ENCODE data around the gene MAD1L1. TPM values are rescaled to one million over a fixed set of nuclear protein-coding genes. Genes with fewer than 3 reads are reported as not detected.

The MAD1L1 gene
- total and polyA plus RNA-seq, 4 donors: 12.8 to 20.7 (median 16.5) TPM

DNA sequence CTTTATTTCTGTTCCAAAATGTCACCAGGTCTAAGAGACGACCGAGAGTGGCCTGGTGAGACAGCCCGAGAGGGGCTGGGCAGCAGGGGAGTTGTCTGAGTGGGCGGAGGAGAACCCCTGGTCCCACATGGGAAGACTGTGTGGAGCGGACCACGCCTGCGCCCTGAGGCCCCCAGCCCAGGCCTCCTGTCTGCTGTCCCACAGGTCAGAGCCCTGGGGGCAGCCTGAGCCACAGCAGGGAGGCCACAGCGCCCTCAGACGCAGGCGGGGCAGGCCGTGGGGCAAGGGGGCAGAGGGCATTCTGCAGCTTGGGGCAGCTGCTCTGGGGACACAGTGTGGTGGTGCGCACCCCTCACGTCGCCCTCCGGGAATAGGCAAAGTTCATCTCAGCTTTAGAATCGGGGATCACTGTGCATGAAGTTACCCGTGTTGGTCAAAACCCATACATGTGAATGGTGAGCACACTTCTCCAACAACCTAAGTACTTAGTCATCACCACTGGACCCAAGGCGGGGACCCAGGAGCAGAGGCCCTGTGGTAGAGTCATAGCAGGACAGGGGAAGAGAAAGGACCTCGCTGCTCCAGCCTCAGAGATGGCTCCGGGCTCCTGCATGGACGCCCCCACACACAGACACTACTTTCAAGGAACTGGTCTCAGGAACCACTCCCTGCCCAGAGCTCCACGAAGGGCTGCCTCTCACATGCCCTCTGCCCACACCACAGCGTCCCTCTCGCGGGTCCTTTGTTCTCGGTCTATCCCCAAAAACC, 348.0 kb downstream of the MAD1L1 start:
- H3K9me3 ChIP-seq (ENCODE audit: control insufficient read depth in 4 of 4, low read length in 3 of 4): no peaks in the 10 kb centered on the region
- H3K4me3 ChIP-seq (ENCODE audit: low read depth in 1 of 3, low read length in 3 of 3): no peak overlapping the region
- WGBS: 96% methylated on average over 26 of the region's 26 CpGs
- peaks cover 0 to 17% (median under 1%) of the 10 kb centered on the region in 4 donors for H3K36me3 ChIP-seq (ENCODE audit: control insufficient read depth in 4 of 4, insufficient read depth in 3 of 4, low read depth in 1 of 4, low read length in 3 of 4)
- DNase-seq (ENCODE audit: low spot score): no peak
- no peak overlapping the region for H3K9ac ChIP-seq (ENCODE audit: low read depth in 1 of 2, low read length in 2 of 2)
- H3K27me3 ChIP-seq (ENCODE audit: control insufficient read depth in 4 of 4, insufficient read depth in 4 of 4, low read length in 3 of 4): no peaks in the 10 kb centered on the region
- H3K27ac ChIP-seq (ENCODE audit: low read depth in 1 of 2, low read length in 2 of 2): no peak overlapping the region
- TF ChIP-seq, protein P1, sequence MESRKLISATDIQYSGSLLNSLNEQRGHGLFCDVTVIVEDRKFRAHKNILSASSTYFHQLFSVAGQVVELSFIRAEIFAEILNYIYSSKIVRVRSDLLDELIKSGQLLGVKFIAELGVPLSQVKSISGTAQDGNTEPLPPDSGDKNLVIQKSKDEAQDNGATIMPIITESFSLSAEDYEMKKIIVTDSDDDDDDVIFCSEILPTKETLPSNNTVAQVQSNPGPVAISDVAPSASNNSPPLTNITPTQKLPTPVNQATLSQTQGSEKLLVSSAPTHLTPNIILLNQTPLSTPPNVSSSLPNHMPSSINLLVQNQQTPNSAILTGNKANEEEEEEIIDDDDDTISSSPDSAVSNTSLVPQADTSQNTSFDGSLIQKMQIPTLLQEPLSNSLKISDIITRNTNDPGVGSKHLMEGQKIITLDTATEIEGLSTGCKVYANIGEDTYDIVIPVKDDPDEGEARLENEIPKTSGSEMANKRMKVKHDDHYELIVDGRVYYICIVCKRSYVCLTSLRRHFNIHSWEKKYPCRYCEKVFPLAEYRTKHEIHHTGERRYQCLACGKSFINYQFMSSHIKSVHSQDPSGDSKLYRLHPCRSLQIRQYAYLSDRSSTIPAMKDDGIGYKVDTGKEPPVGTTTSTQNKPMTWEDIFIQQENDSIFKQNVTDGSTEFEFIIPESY (IDR thresholded peaks at IDR 0.05): no peak
- no peak for TF ChIP-seq HNF4G (IDR thresholded peaks at IDR 0.05)
- TF ChIP-seq RXRA (IDR thresholded peaks at IDR 0.05): no peak
- no peak for TF ChIP-seq NR2F2 (IDR thresholded peaks at IDR 0.05)
- TF ChIP-seq SP1 (IDR thresholded peaks at IDR 0.05): no peak
- no peak for TF ChIP-seq GABPA (IDR thresholded peaks at IDR 0.05 in 1 of 2, conservative IDR thresholded peaks at IDR 0.05 in 1 of 2)
- TF ChIP-seq EGR1 (IDR thresholded peaks at IDR 0.05; ENCODE audit: low read depth in 2 of 2): no peak
- no peak for TF ChIP-seq RAD21 (IDR thresholded peaks at IDR 0.05)
- TF ChIP-seq, protein P2, sequence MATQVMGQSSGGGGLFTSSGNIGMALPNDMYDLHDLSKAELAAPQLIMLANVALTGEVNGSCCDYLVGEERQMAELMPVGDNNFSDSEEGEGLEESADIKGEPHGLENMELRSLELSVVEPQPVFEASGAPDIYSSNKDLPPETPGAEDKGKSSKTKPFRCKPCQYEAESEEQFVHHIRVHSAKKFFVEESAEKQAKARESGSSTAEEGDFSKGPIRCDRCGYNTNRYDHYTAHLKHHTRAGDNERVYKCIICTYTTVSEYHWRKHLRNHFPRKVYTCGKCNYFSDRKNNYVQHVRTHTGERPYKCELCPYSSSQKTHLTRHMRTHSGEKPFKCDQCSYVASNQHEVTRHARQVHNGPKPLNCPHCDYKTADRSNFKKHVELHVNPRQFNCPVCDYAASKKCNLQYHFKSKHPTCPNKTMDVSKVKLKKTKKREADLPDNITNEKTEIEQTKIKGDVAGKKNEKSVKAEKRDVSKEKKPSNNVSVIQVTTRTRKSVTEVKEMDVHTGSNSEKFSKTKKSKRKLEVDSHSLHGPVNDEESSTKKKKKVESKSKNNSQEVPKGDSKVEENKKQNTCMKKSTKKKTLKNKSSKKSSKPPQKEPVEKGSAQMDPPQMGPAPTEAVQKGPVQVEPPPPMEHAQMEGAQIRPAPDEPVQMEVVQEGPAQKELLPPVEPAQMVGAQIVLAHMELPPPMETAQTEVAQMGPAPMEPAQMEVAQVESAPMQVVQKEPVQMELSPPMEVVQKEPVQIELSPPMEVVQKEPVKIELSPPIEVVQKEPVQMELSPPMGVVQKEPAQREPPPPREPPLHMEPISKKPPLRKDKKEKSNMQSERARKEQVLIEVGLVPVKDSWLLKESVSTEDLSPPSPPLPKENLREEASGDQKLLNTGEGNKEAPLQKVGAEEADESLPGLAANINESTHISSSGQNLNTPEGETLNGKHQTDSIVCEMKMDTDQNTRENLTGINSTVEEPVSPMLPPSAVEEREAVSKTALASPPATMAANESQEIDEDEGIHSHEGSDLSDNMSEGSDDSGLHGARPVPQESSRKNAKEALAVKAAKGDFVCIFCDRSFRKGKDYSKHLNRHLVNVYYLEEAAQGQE (IDR thresholded peaks at IDR 0.05): no peak
- TF ChIP-seq, protein P3, sequence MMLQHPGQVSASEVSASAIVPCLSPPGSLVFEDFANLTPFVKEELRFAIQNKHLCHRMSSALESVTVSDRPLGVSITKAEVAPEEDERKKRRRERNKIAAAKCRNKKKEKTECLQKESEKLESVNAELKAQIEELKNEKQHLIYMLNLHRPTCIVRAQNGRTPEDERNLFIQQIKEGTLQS (IDR thresholded peaks at IDR 0.05): no peak
- no peak for TF ChIP-seq YY1 (IDR thresholded peaks at IDR 0.05)
- TF ChIP-seq HNF4A (conservative IDR thresholded peaks at IDR 0.05): no peak
- TF ChIP-seq, protein P4, sequence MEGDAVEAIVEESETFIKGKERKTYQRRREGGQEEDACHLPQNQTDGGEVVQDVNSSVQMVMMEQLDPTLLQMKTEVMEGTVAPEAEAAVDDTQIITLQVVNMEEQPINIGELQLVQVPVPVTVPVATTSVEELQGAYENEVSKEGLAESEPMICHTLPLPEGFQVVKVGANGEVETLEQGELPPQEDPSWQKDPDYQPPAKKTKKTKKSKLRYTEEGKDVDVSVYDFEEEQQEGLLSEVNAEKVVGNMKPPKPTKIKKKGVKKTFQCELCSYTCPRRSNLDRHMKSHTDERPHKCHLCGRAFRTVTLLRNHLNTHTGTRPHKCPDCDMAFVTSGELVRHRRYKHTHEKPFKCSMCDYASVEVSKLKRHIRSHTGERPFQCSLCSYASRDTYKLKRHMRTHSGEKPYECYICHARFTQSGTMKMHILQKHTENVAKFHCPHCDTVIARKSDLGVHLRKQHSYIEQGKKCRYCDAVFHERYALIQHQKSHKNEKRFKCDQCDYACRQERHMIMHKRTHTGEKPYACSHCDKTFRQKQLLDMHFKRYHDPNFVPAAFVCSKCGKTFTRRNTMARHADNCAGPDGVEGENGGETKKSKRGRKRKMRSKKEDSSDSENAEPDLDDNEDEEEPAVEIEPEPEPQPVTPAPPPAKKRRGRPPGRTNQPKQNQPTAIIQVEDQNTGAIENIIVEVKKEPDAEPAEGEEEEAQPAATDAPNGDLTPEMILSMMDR (IDR thresholded peaks at IDR 0.05; ENCODE audit: low read depth, low read length, missing input control): no peak
- TF ChIP-seq, protein P5, sequence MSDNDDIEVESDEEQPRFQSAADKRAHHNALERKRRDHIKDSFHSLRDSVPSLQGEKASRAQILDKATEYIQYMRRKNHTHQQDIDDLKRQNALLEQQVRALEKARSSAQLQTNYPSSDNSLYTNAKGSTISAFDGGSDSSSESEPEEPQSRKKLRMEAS (IDR thresholded peaks at IDR 0.05): no peak
- no peak for TF ChIP-seq FOXA1 (IDR thresholded peaks at IDR 0.05)
- no peak for TF ChIP-seq FOXA2 (IDR thresholded peaks at IDR 0.05)
- TF ChIP-seq TAF1 (conservative IDR thresholded peaks at IDR 0.05): no peak
- no peak for TF ChIP-seq JUND (IDR thresholded peaks at IDR 0.05)
- peaks cover 0 to 10% (median 4%) of the 10 kb centered on the region in 4 donors for H3K4me1 ChIP-seq (ENCODE audit: control insufficient read depth in 4 of 4, insufficient read depth in 4 of 4, low read length in 3 of 4)
